ENCODE results near the gene PHC3. TPM values are rescaled to one million over a fixed set of nuclear protein-coding genes. Genes with fewer than 3 reads are reported as not detected.

Gene PHC3
- polyA plus RNA-seq, 1 donor from 2014 or later, result 18.6 TPM

DNA sequence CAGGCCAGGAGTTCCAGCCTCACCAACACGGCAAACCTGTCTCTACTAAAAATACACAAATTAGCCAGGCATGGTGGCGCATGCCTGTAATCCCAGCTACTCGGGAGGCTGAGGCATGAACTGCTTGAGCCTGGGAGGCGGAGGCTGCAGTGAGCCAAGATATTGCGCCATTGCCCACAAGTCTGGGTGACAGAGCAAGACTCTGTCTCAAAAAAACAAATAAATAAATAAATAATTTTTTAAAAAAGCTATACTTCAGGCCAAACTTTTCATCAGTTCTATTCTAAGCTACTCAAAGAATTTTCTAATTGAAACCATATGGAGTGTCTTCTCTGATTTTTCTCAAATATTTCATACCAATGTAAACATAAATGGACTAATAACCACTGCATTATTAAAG is 43.5 kb downstream of the PHC3 start:
- Histone ChIP-seq H3K9me3 (ENCODE audit: low read length) (no peaks in the 10 kb centered on the region), H3K36me3 (ENCODE audit: insufficient read depth, low read length) (no peaks in the 10 kb centered on the region), H2AFZ (ENCODE audit: low read depth, low read length) (no peak overlapping the region), H3K9me2 (ENCODE audit: insufficient read depth, low read length) (no peaks in the 10 kb centered on the region), H3K4me2 (ENCODE audit: low read length) (no peak overlapping the region), H3K79me2 (replicated peaks; ENCODE audit: insufficient read depth, low read length) (no peaks in the 10 kb centered on the region), H4K20me1 (ENCODE audit: insufficient read depth) (no peaks in the 10 kb centered on the region), H3F3A (ENCODE audit: insufficient read depth, low read length, poor library complexity, severe bottlenecking) (no peaks in the 10 kb centered on the region), H3K9ac (ENCODE audit: low read length) (no peak overlapping the region), H3K27ac (ENCODE audit: low read length) (no peak overlapping the region), H3K27me3 (ENCODE audit: insufficient read depth, low read depth, low read length) (no peaks in the 10 kb centered on the region), H3K4me3 (ENCODE audit: low read length) (no peak overlapping the region)
- TF ChIP-seq, protein P1, sequence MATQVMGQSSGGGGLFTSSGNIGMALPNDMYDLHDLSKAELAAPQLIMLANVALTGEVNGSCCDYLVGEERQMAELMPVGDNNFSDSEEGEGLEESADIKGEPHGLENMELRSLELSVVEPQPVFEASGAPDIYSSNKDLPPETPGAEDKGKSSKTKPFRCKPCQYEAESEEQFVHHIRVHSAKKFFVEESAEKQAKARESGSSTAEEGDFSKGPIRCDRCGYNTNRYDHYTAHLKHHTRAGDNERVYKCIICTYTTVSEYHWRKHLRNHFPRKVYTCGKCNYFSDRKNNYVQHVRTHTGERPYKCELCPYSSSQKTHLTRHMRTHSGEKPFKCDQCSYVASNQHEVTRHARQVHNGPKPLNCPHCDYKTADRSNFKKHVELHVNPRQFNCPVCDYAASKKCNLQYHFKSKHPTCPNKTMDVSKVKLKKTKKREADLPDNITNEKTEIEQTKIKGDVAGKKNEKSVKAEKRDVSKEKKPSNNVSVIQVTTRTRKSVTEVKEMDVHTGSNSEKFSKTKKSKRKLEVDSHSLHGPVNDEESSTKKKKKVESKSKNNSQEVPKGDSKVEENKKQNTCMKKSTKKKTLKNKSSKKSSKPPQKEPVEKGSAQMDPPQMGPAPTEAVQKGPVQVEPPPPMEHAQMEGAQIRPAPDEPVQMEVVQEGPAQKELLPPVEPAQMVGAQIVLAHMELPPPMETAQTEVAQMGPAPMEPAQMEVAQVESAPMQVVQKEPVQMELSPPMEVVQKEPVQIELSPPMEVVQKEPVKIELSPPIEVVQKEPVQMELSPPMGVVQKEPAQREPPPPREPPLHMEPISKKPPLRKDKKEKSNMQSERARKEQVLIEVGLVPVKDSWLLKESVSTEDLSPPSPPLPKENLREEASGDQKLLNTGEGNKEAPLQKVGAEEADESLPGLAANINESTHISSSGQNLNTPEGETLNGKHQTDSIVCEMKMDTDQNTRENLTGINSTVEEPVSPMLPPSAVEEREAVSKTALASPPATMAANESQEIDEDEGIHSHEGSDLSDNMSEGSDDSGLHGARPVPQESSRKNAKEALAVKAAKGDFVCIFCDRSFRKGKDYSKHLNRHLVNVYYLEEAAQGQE (IDR thresholded peaks at IDR 0.05; ENCODE audit: borderline replicate concordance), result no peak
- TF ChIP-seq SMC3 (conservative IDR thresholded peaks at IDR 0.05; ENCODE audit: poor library complexity), result no peak
- TF ChIP-seq EP300 (conservative IDR thresholded peaks at IDR 0.05; ENCODE audit: poor library complexity, severe bottlenecking), result no peak
- no peak for TF ChIP-seq TAF1 (IDR thresholded peaks at IDR 0.05; ENCODE audit: low read depth)
- no peak for TF ChIP-seq POLR2AphosphoS5 (IDR thresholded peaks at IDR 0.05)
- TF ChIP-seq, protein P2, sequence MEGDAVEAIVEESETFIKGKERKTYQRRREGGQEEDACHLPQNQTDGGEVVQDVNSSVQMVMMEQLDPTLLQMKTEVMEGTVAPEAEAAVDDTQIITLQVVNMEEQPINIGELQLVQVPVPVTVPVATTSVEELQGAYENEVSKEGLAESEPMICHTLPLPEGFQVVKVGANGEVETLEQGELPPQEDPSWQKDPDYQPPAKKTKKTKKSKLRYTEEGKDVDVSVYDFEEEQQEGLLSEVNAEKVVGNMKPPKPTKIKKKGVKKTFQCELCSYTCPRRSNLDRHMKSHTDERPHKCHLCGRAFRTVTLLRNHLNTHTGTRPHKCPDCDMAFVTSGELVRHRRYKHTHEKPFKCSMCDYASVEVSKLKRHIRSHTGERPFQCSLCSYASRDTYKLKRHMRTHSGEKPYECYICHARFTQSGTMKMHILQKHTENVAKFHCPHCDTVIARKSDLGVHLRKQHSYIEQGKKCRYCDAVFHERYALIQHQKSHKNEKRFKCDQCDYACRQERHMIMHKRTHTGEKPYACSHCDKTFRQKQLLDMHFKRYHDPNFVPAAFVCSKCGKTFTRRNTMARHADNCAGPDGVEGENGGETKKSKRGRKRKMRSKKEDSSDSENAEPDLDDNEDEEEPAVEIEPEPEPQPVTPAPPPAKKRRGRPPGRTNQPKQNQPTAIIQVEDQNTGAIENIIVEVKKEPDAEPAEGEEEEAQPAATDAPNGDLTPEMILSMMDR (IDR thresholded peaks at IDR 0.05; ENCODE audit: poor library complexity, severe bottlenecking), result no peak

DNA sequence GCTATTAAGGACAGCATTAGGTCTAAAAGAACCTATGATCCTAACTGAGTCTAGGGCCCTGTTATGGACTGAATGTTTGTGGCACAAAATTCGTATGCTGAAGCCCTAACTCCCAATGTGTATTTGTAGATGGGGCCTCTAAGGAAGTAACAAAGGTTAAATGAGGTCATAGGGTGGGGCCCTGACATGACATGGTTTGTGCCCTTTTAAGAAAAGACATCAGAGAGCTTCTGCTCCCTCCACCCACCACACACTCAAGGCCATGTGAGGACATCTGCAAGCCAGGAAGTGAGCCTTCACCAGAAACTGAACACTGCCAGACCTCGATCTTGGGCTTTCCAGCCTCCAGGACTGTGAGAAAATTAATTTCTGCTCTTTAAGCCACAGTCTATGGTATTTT is 49.2 kb downstream of the PHC3 start:
- TF ChIP-seq POLR2AphosphoS5 (IDR thresholded peaks at IDR 0.05) (no peak), EP300 (conservative IDR thresholded peaks at IDR 0.05; ENCODE audit: poor library complexity, severe bottlenecking) (no peak), RAD21 (conservative IDR thresholded peaks at IDR 0.05) (no peak), TAF1 (IDR thresholded peaks at IDR 0.05; ENCODE audit: low read depth) (no peak), MXI1 (conservative IDR thresholded peaks at IDR 0.05; ENCODE audit: poor library complexity, severe bottlenecking) (no peak)
- TF ChIP-seq, protein P2 (IDR thresholded peaks at IDR 0.05; ENCODE audit: poor library complexity, severe bottlenecking), result no peak

More for the DNA sequence above, 49.2 kb downstream of the PHC3 start:
- H3K27ac ChIP-seq (ENCODE audit: low read length), result no peak overlapping the region
- H3K4me2 ChIP-seq (ENCODE audit: low read length), result no peak overlapping the region
- H3K9me2 ChIP-seq (ENCODE audit: insufficient read depth, low read length), result no peaks in the 10 kb centered on the region
- no peaks in the 10 kb centered on the region for H3K79me2 ChIP-seq (replicated peaks; ENCODE audit: insufficient read depth, low read length)
- H2AFZ ChIP-seq (ENCODE audit: low read depth, low read length), result no peak overlapping the region
- H3K36me3 ChIP-seq (ENCODE audit: insufficient read depth, low read length), result peaks cover 17% of the 10 kb centered on the region
- H4K20me1 ChIP-seq (ENCODE audit: insufficient read depth), result no peaks in the 10 kb centered on the region
- no peak overlapping the region for H3K9ac ChIP-seq (ENCODE audit: low read length)
- H3K27me3 ChIP-seq (ENCODE audit: insufficient read depth, low read depth, low read length), result no peaks in the 10 kb centered on the region
- no peaks in the 10 kb centered on the region for H3K9me3 ChIP-seq (ENCODE audit: low read length)
- no peaks in the 10 kb centered on the region for H3F3A ChIP-seq (ENCODE audit: insufficient read depth, low read length, poor library complexity, severe bottlenecking)
- no peak overlapping the region for H3K4me3 ChIP-seq (ENCODE audit: low read length)

Measured in neural cell (in vitro differentiated cells).